Fibroblast of skin of right quadriceps (primary cell): Measurements from ENCODE around the gene HLA-G.
"Not testable (repeated sequence)": the region's sequence is repeated elsewhere in the genome, so short reads cannot be mapped to it uniquely, and the experiment has no call there.

Experiments
- DNase-seq: peaks from one replicate; pipeline ENCODE4 v3.0.0-alpha.2; 2013

The HLA-G gene

DNA sequence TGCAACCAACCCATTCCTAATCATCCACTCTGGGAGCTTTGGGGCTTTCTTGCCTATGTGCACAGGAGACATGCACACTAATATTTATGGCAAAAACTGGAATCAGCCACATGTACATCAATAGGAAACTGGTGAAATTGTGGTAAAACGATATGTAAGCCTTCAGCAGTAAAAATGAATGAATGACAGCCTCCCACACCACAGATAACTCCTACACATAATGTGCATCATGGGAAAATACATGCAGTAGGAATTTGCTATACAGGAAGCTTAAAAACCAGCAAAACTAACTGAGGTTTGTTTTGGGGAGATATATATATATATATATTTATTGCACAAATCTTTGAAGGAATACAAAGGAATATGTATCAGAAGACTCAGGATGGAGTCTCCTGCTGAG lies 47.6 kb downstream of the HLA-G start:
- no peak for DNase-seq

DNA sequence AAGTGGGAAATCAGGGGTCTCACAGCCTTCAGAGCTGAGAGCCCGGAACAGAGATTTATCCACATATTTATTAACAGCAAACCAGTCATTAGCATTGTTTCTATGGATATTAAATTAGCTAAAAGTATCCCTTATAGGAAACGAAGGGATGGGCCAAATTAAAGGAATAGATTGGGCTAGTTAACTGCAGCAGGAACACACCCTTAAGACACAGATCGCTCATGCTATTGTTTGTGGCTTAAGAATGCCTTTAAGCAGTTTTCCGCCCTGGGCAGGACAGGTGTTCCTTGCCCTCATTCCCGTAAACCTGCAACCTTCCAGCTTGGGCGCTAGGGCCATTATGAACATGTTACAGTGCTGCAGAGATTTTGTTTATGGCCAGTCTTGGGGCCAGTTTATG lies 48.1 kb downstream of the HLA-G start:
- not testable (repeated sequence) for DNase-seq
